ENCODE data around the gene FMO5. TPM values are rescaled to one million over a fixed set of nuclear protein-coding genes. Genes with fewer than 3 reads are reported as not detected.

Gene FMO5
- total and polyA plus RNA-seq, 8 donors, result 9.1 to 29.0 (median 12.3) TPM

GRCh38 chr1:147247656-147248238 is 22.6 kb upstream of the FMO5 start:
- DNase-seq (no peak), ATAC-seq (no peak)
- peaks cover 6 to 45% of the 10 kb centered on the region in 2 donors for H3K4me1 ChIP-seq
- H3K27ac ChIP-seq, result peak overlapping the region in 1 of 2 donors; percentile 57
- no peak for TF ChIP-seq CTCF (IDR thresholded peaks at IDR 0.05)
- no peaks in the 10 kb centered on the region for H3K9me3 ChIP-seq
- no peaks in the 10 kb centered on the region for H3K27me3 ChIP-seq
- intact Hi-C loops (cut with DNase I), result no loop called here
- no peak overlapping the region for H3K4me3 ChIP-seq
- H3K36me3 ChIP-seq, result no peaks in the 10 kb centered on the region

- ATAC-seq (no peak), DNase-seq (no peak)
- H3K4me3 ChIP-seq, result no peak overlapping the region
- intact Hi-C loops (cut with DNase I), result no loop called here
- H3K9me3 ChIP-seq, result no peaks in the 10 kb centered on the region
- no peaks in the 10 kb centered on the region for H3K36me3 ChIP-seq
- peaks cover 8 to 48% of the 10 kb centered on the region in 2 donors for H3K4me1 ChIP-seq
- TF ChIP-seq CTCF (IDR thresholded peaks at IDR 0.05), result no peak
- peak overlapping the region in 1 of 2 donors; percentile 57 for H3K27ac ChIP-seq
- no peaks in the 10 kb centered on the region for H3K27me3 ChIP-seq
Measured at GRCh38 chr1:147246910-147247655, 21.9 kb upstream of the FMO5 start.

GRCh38 chr1:147246044-147246690 is 21.0 kb upstream of the FMO5 start:
- no peak for TF ChIP-seq CTCF (IDR thresholded peaks at IDR 0.05)
- peaks cover 8 to 51% of the 10 kb centered on the region in 2 donors for H3K4me1 ChIP-seq
- H3K27ac ChIP-seq, result no peak overlapping the region
- no peaks in the 10 kb centered on the region for H3K36me3 ChIP-seq
- DNase-seq (no peak), ATAC-seq (no peak)
- intact Hi-C loops (cut with DNase I), result no loop called here
- no peaks in the 10 kb centered on the region for H3K9me3 ChIP-seq
- no peaks in the 10 kb centered on the region for H3K27me3 ChIP-seq
- no peak overlapping the region for H3K4me3 ChIP-seq

- DNase-seq (no peak), ATAC-seq (no peak)
- H3K36me3 ChIP-seq, result no peaks in the 10 kb centered on the region
- no peaks in the 10 kb centered on the region for H3K27me3 ChIP-seq
- no peak for TF ChIP-seq CTCF (IDR thresholded peaks at IDR 0.05)
- peaks cover 8 to 51% of the 10 kb centered on the region in 2 donors for H3K4me1 ChIP-seq
- intact Hi-C loops (cut with DNase I), result no loop called here
- no peaks in the 10 kb centered on the region for H3K9me3 ChIP-seq
- H3K27ac ChIP-seq, result no peak overlapping the region
- no peak overlapping the region for H3K4me3 ChIP-seq
Measured at GRCh38 chr1:147245586-147246021, 20.5 kb upstream of the FMO5 start.

- Histone ChIP-seq H3K27me3 (no peaks in the 10 kb centered on the region), H3K36me3 (no peaks in the 10 kb centered on the region), H3K4me3 (no peak overlapping the region), H3K4me1 (peaks cover 8 to 51% of the 10 kb centered on the region in 2 donors), H3K9me3 (no peaks in the 10 kb centered on the region), H3K27ac (no peak overlapping the region)
- TF ChIP-seq CTCF (IDR thresholded peaks at IDR 0.05), result no peak
- intact Hi-C loops (cut with DNase I), result no loop called here
- ATAC-seq (no peak), DNase-seq (no peak)
Measured at GRCh38 chr1:147245129-147245528, 20.0 kb upstream of the FMO5 start.

All from left lung (tissue), 10 donors.